H1 (cell line): ENCODE measurements around the gene SNX21. TPM values are rescaled to one million over a fixed set of nuclear protein-coding genes. Genes with fewer than 3 reads are reported as not detected.
A peak's percentile ranks its signal among the peaks of the same experiment; 100 is the strongest.

Experiments used
- BRCA1 ChIP-seq: IDR thresholded peaks from 2 replicates; pipeline ENCODE4 v1.6.1; 2012; ENCODE audit warnings: low read depth, low read length, improper control_type of control experiment
- CBX8 ChIP-seq: fragments of 300-800, 300-1000 bp; sonication (generic); IDR thresholded peaks from 2 replicates; pipeline ENCODE4 v1.7.1; 2016; ENCODE audit warnings: low read depth, low read length, borderline replicate concordance
- CEBPB ChIP-seq: IDR thresholded peaks from 2 replicates; pipeline ENCODE4 v1.6.1; 2012; ENCODE audit warnings: low read depth, low read length
- CHD1 ChIP-seq: IDR thresholded peaks from 2 replicates; pipeline ENCODE4 v1.6.1; 2012; ENCODE audit warnings: low read depth, low read length, improper control_type of control experiment
- CREB1 ChIP-seq: IDR thresholded peaks from 2 replicates; pipeline ENCODE4 v1.6.1; 2012; ENCODE audit warnings: inconsistent platforms
- CTBP2 ChIP-seq: IDR thresholded peaks from 2 replicates; pipeline ENCODE4 v1.7.0; 2011; ENCODE audit warnings: borderline replicate concordance, mild to moderate bottlenecking, moderate library complexity, mixed read lengths, low read length; ENCODE audit not compliant: insufficient read depth, insufficient read length
- GABPA ChIP-seq: IDR thresholded peaks from 2 replicates; pipeline ENCODE4 v1.6.1; 2011; ENCODE audit warnings: mild to moderate bottlenecking, low read length, moderate library complexity, borderline replicate concordance; ENCODE audit not compliant: insufficient read depth
- PHF8 ChIP-seq: fragments of 200-600 bp; sonication (generic); conservative IDR thresholded peaks from 2 replicates; pipeline ENCODE4 v1.7.1; 2012; ENCODE audit warnings: low read depth, mild to moderate bottlenecking, inconsistent platforms, low read length, moderate library complexity
- POU5F1 ChIP-seq: IDR thresholded peaks from 2 replicates; pipeline ENCODE4 v1.6.1; 2011; ENCODE audit warnings: low read depth, mild to moderate bottlenecking, low read length, moderate library complexity
- RNF2 ChIP-seq: fragments of 200-900, 300-1000 bp; sonication (generic); IDR thresholded peaks from 2 replicates; pipeline ENCODE4 v1.7.1; 2016; ENCODE audit warnings: borderline replicate concordance, low read depth, mild to moderate bottlenecking, antibody characterized with exemption, low read length; ENCODE audit not compliant: poor library complexity, severe bottlenecking; ENCODE audit errors: missing control alignments
- SAP30 ChIP-seq: fragments of 300-600 bp; sonication (generic); IDR thresholded peaks from 2 replicates; pipeline ENCODE4 v1.7.1; 2012; ENCODE audit warnings: low read length, moderate library complexity, mild to moderate bottlenecking, inconsistent platforms; ENCODE audit not compliant: insufficient read depth, insufficient replicate concordance
- SIN3A ChIP-seq, 2 experiments: IDR thresholded peaks in 1 of 2; conservative IDR thresholded peaks in 1 of 2; 2 replicates each; pipeline ENCODE4 v1.6.1; 2011 to 2012; ENCODE audit warnings: low read length in 2 of 2, improper control_type of control experiment in 1 of 2, low read depth in 1 of 2, mild to moderate bottlenecking in 1 of 2
- SIRT6 ChIP-seq: IDR thresholded peaks from one replicate; pipeline ENCODE4 v1.7.1; 2012; ENCODE audit warnings: low read length, inconsistent platforms
- SIX5 ChIP-seq: IDR thresholded peaks from 2 replicates; pipeline ENCODE4 v1.6.1; 2011; ENCODE audit warnings: mild to moderate bottlenecking, low read depth, low read length
- SP2 ChIP-seq: IDR thresholded peaks from 2 replicates; pipeline ENCODE4 v1.6.1; 2012; ENCODE audit warnings: mild to moderate bottlenecking, low read length, inconsistent platforms
- SUZ12 ChIP-seq: fragments of 200-600 bp; sonication (generic); IDR thresholded peaks from 2 replicates; pipeline ENCODE4 v1.6.1; 2012; ENCODE audit warnings: mild to moderate bottlenecking, inconsistent platforms, low read length, moderate library complexity, mixed read lengths
- TCF12 ChIP-seq: IDR thresholded peaks from 2 replicates; pipeline ENCODE4 v1.6.1; 2011; ENCODE audit warnings: low read depth, mild to moderate bottlenecking, low read length
- YY1 ChIP-seq: IDR thresholded peaks from 2 replicates; pipeline ENCODE4 v1.6.1; 2011; ENCODE audit warnings: low read depth, mild to moderate bottlenecking, low read length
- polyA plus RNA-seq, 7 experiments: library from polyadenylated mRNA; depleted of rRNA in 3 of 7; stranded (reverse) in 5 of 7; unstranded in 2 of 7; fragments of >200 nt in 5 of 7; fragments of 200-250 nt in 2 of 7; gene quantifications; 1 replicate in 5 of 7; 2 replicates in 1 of 7; 4 replicates in 1 of 7; pipeline versions ENCODE4 v1.2.1 to v1.2.3, GENCODE V29; 2011 to 2013; ENCODE audit warnings: missing spikeins in 2 of 7, mixed read lengths in 2 of 7
- total RNA-seq: library from RNA; stranded (reverse); fragmentation: NEBNext Ultra II Directional; extraction: Animal tissue kit (Norgen Biotek cat#: 25700); gene quantifications from 2 replicates; pipeline ENCODE4 v1.2.1, GENCODE V29; 2021
- TF ChIP-seq, protein P1 (sequence below): IDR thresholded peaks from 2 replicates; pipeline ENCODE4 v1.6.1; 2011; ENCODE audit warnings: low read length, improper control_type of control experiment
- TF ChIP-seq, protein P2 (sequence below): IDR thresholded peaks from 2 replicates; pipeline ENCODE4 v1.6.1; 2012; ENCODE audit warnings: low read length, inconsistent platforms

Gene SNX21
- total and polyA plus RNA-seq, 2 of the 8 experiments (the other 6 are each of a cell fraction or from before 2014, with no cell fraction given): 15.8 to 16.8 TPM

DNA sequence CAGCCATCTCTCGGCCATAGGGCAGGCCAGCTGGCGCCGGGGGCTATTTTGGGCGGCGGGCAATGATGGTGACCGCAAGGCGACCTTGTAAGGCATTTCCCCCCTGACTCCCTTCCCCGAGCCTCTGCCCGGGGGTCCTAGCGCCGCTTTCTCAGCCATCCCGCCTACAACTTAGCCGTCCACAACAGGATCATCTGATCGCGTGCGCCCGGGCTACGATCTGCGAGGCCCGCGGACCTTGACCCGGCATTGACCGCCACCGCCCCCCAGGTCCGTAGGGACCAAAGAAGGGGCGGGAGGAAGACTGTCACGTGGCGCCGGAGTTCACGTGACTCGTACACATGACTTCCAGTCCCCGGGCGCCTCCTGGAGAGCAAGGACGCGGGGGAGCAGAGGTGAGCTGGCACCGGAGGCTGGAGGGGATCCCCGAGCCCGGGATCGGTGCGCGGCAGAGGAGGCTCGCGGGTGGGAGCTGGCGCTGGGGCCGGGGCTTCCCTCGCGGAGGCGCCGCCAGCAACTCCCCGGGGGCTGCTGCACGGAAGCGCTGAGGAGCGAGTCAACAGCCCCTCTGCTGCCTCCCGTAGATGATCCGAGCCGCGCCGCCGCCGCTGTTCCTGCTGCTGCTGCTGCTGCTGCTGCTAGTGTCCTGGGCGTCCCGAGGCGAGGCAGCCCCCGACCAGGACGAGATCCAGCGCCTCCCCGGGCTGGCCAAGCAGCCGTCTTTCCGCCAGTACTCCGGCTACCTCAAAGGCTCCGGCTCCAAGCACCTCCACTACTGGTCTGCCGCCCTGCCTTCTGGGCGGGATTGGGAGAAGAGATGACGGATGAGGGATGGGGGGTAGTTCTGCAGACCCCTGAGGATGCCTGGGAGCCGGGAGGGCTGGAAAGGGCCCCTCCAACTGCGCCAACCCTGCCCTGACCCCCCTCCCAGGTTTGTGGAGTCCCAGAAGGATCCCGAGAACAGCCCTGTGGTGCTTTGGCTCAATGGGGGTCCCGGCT is 57.7 kb downstream of the SNX21 start, which contains the start of the genes CTSA and NEURL2 (continued):
- no peak for TF ChIP-seq CTBP2
- no peak for TF ChIP-seq GABPA
- no peak for TF ChIP-seq SAP30
- TF ChIP-seq, protein P1, sequence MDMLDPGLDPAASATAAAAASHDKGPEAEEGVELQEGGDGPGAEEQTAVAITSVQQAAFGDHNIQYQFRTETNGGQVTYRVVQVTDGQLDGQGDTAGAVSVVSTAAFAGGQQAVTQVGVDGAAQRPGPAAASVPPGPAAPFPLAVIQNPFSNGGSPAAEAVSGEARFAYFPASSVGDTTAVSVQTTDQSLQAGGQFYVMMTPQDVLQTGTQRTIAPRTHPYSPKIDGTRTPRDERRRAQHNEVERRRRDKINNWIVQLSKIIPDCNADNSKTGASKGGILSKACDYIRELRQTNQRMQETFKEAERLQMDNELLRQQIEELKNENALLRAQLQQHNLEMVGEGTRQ: peak; percentile 100
- no peak for TF ChIP-seq CHD1
- no peak for TF ChIP-seq SP2
- TF ChIP-seq BRCA1: no peak
- TF ChIP-seq CEBPB: no peak
- TF ChIP-seq CBX8: no peak
- no peak for TF ChIP-seq SIRT6
- TF ChIP-seq SUZ12: no peak
- TF ChIP-seq, protein P2, sequence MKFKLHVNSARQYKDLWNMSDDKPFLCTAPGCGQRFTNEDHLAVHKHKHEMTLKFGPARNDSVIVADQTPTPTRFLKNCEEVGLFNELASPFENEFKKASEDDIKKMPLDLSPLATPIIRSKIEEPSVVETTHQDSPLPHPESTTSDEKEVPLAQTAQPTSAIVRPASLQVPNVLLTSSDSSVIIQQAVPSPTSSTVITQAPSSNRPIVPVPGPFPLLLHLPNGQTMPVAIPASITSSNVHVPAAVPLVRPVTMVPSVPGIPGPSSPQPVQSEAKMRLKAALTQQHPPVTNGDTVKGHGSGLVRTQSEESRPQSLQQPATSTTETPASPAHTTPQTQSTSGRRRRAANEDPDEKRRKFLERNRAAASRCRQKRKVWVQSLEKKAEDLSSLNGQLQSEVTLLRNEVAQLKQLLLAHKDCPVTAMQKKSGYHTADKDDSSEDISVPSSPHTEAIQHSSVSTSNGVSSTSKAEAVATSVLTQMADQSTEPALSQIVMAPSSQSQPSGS: peak; percentile 61; the same call in 1 of the 2 replicates
- TF ChIP-seq CREB1: no peak; the same call in 1 of the 2 replicates
- peak; percentile 77 for TF ChIP-seq YY1
- TF ChIP-seq TCF12: peak; percentile 68; the same call in 1 of the 2 replicates
- TF ChIP-seq SIX5: no peak
- peak; percentile 96 to 99 for TF ChIP-seq SIN3A (conservative IDR thresholded peaks at IDR 0.05 in 1 of 2, IDR thresholded peaks at IDR 0.05 in 1 of 2; ENCODE audit: low read depth in 1 of 2, low read length in 2 of 2)
- no peak for TF ChIP-seq POU5F1
- peak; percentile 66 for TF ChIP-seq PHF8
- no peak for TF ChIP-seq RNF2
